ENCODE data around the gene NUBP2. TPM values are rescaled to one million over a fixed set of nuclear protein-coding genes. Genes with fewer than 3 reads are reported as not detected.

Gene NUBP2
- total RNA-seq, 1 donor from 2014 or later: 28.0 TPM

DNA sequence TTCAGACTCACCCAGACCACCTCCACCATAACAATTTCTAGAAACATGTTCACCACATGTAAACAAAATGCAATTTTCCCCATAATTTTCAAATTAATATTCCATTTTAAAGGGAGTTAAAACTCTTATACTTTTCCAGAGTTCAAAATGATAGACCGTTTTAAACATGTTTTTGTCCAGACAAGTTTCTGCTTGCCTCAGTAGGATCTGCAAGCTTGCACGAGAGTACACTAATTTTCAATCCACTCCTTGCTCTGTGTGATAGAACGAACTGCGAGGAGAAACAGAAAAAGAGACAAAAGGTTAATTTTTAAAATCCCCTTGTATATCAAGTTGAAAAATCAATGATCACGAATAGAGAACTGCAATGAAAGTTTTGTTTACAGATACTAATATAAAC lies 51.3 kb downstream of the NUBP2 start:
- intact Hi-C loops (cut with DNase I): no loop called here
- DNase-seq (ENCODE audit: low spot score) (no peak), ATAC-seq (no peak)

Small RNA genes within 50 kb of the gene (microRNA-seq; reads per million reads assigned to microRNA genes)
- gene MIR3177: not detected

Other genes with a start within 250 kb of the NUBP2 start
- 20.4 TPM for gene TMEM204, start 249.3 kb upstream of the NUBP2 start, total RNA-seq
- gene IFT140, start 170.9 kb upstream of the NUBP2 start, total RNA-seq: 29.2 TPM
- 26.1 TPM for gene CRAMP1, start 170.6 kb upstream of the NUBP2 start, total RNA-seq
- gene JPT2, start 104.7 kb upstream of the NUBP2 start, total RNA-seq: 26.0 TPM
- 93.3 TPM for gene MAPK8IP3, start 76.8 kb upstream of the NUBP2 start, total RNA-seq
- 50.1 TPM for gene NME3, start 11.4 kb upstream of the NUBP2 start, total RNA-seq
- 15.3 TPM for gene EME2, start 10.2 kb upstream of the NUBP2 start, total RNA-seq
- 42.7 TPM for gene MRPS34, start 9.8 kb upstream of the NUBP2 start, total RNA-seq
- 35.3 TPM for gene SPSB3, start 389 bp upstream of the NUBP2 start, total RNA-seq
- 0.22 TPM for gene IGFALS, start 10.7 kb downstream of the NUBP2 start, total RNA-seq
- 73.4 TPM for gene HAGH, start 43.9 kb downstream of the NUBP2 start, total RNA-seq
- 13.8 TPM for gene FAHD1, start 44.2 kb downstream of the NUBP2 start, total RNA-seq
- gene MEIOB, start 89.2 kb downstream of the NUBP2 start, total RNA-seq: not detected
- not detected for gene HS3ST6, start 135.5 kb downstream of the NUBP2 start, total RNA-seq
- 16.0 TPM for gene MSRB1, start 160.2 kb downstream of the NUBP2 start, total RNA-seq
- not detected for gene RPL3L, start 171.7 kb downstream of the NUBP2 start, total RNA-seq
- 85.8 TPM for gene NDUFB10, start 176.6 kb downstream of the NUBP2 start, total RNA-seq
- 990 TPM for gene RPS2, start 181.9 kb downstream of the NUBP2 start, total RNA-seq
- gene RNF151, start 183.9 kb downstream of the NUBP2 start, total RNA-seq: not detected
- gene TBL3, start 189.1 kb downstream of the NUBP2 start, total RNA-seq: 21.8 TPM
- not detected for gene NOXO1, start 198.5 kb downstream of the NUBP2 start, total RNA-seq
- gene GFER, start 201.2 kb downstream of the NUBP2 start, total RNA-seq: 15.5 TPM
- gene SYNGR3, start 207.0 kb downstream of the NUBP2 start, total RNA-seq: 0.76 TPM
- gene ZNF598, start 226.9 kb downstream of the NUBP2 start, total RNA-seq: 34.5 TPM
- gene NPW, start 236.8 kb downstream of the NUBP2 start, total RNA-seq: 0.36 TPM
- gene NHERF2, start 243.9 kb downstream of the NUBP2 start, total RNA-seq: 107 TPM

All from sciatic nerve (tissue), 2 donors.